Progenitor cell of endocrine pancreas (in vitro differentiated cells): Measurements from ENCODE around the gene OR6C6. TPM values are rescaled to one million over a fixed set of nuclear protein-coding genes. Genes with fewer than 3 reads are reported as not detected.

ENCODE experiments used
- DNase-seq: peaks from one replicate; pipeline ENCODE4 v3.0.0; 2021; ENCODE audit warnings: low spot score; ENCODE audit not compliant: unreplicated experiment
- H3K27ac Mint-ChIP-seq: 2 replicates; pipeline ENCODE4 v1.8.0; 2021; ENCODE audit warnings: mild to moderate bottlenecking, moderate library complexity, mixed read lengths
- H3K27me3 Mint-ChIP-seq: 2 replicates; pipeline ENCODE4 v1.8.0; 2021; ENCODE audit warnings: mixed read lengths
- H3K36me3 Mint-ChIP-seq: 2 replicates; pipeline ENCODE4 v1.8.0; 2022; ENCODE audit warnings: mixed read lengths; ENCODE audit not compliant: insufficient read depth
- H3K4me1 Mint-ChIP-seq: 2 replicates; pipeline ENCODE4 v1.8.0; 2021; ENCODE audit warnings: low read depth, mixed read lengths
- H3K4me3 Mint-ChIP-seq: 2 replicates; pipeline ENCODE4 v1.8.0; 2021; ENCODE audit warnings: low read depth, mild to moderate bottlenecking, moderate library complexity, mixed read lengths
- H3K9me3 Mint-ChIP-seq: 2 replicates; pipeline ENCODE4 v1.8.0; 2021; ENCODE audit warnings: low read depth, mixed read lengths
- total RNA-seq: library from RNA; stranded (reverse); gene quantifications from 2 replicates; pipeline ENCODE4 v1.2.1, GENCODE V29; 2021
- TF ChIP-seq, protein P1 (sequence below): fragments of 200-600 bp; sonication (generic); IDR thresholded peaks from one replicate; pipeline ENCODE4 v1.5.0; 2021; ENCODE audit warnings: antibody characterized with exemption, mild to moderate bottlenecking; ENCODE audit not compliant: unreplicated experiment

OR6C6 gene
- total RNA-seq, 1 donor from 2014 or later, result not detected

DNA sequence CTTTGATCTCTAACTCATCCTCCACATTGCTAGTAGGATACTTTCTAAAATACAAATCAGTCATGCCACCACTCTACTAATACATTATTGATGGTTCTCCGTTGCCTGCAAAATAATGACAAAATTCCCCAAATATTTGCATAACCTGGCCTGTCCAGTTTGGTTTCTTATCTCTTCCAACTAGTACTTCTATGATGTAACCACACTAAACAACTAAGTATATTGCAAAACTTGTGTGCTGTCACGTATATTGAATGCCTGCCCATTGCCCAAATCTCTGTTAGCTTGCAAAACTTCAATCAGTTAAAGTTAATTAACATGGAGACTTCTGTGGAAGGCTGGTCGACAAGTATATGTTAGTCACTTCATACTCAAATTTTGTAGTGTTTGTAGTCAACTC is 45.4 kb downstream of the OR6C6 start:
- no peak overlapping the region for H3K27ac Mint-ChIP-seq
- no peaks in the 10 kb centered on the region for H3K4me1 Mint-ChIP-seq
- peaks cover 7% of the 10 kb centered on the region for H3K27me3 Mint-ChIP-seq
- no peaks in the 10 kb centered on the region for H3K9me3 Mint-ChIP-seq
- H3K4me3 Mint-ChIP-seq, result no peak overlapping the region
- TF ChIP-seq, protein P1, sequence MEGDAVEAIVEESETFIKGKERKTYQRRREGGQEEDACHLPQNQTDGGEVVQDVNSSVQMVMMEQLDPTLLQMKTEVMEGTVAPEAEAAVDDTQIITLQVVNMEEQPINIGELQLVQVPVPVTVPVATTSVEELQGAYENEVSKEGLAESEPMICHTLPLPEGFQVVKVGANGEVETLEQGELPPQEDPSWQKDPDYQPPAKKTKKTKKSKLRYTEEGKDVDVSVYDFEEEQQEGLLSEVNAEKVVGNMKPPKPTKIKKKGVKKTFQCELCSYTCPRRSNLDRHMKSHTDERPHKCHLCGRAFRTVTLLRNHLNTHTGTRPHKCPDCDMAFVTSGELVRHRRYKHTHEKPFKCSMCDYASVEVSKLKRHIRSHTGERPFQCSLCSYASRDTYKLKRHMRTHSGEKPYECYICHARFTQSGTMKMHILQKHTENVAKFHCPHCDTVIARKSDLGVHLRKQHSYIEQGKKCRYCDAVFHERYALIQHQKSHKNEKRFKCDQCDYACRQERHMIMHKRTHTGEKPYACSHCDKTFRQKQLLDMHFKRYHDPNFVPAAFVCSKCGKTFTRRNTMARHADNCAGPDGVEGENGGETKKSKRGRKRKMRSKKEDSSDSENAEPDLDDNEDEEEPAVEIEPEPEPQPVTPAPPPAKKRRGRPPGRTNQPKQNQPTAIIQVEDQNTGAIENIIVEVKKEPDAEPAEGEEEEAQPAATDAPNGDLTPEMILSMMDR, result no peak
- no peaks in the 10 kb centered on the region for H3K36me3 Mint-ChIP-seq
- no peak for DNase-seq

DNA sequence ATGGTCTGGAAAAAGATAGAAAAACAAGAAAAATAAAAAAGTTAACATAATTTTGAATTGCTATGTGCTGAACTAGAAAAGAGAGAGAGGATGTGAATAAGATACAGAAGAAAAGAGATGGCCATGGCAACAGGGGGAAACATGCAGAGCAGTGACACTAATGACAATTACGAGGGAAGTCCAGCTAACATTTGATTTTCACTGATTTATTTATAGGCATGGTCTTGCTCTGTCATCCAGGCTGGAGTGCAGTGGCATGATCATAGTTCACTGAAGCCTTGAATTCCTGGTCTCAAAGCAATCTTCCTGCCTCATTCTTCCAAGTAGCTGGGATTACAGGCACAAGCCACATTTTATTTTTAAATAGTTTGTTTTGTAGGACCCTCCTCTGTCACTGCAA is 50.2 kb downstream of the OR6C6 start:
- H3K4me3 Mint-ChIP-seq, result no peak overlapping the region
- H3K4me1 Mint-ChIP-seq, result no peaks in the 10 kb centered on the region
- H3K9me3 Mint-ChIP-seq, result peaks cover 6% of the 10 kb centered on the region
- H3K27me3 Mint-ChIP-seq, result peaks cover 7% of the 10 kb centered on the region
- no peak overlapping the region for H3K27ac Mint-ChIP-seq
- no peak for DNase-seq
- no peaks in the 10 kb centered on the region for H3K36me3 Mint-ChIP-seq
- TF ChIP-seq, protein P1, result no peak

DNA sequence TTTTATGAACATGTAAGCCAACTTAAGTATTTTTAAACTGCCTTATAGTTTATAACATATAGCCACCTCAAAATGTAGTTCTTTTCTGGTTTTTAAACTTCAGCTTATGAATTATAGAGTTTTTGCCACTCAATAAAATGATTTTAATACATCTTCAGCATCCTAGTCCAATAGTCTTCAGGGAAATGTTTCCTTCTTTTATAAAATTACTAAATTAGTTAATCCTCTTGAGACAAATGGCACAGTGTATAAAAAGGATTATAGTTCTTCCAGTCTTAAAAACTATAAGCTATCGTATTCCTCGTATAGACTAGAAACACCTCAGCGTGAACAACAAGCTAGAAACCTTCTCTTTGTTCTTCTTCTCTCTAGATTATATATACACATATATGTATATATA is 52.1 kb downstream of the OR6C6 start, which contains the start of gene OR6C74:
TSS of gene OR6C74 (plus strand) at position 301 of the 400 bp plus-strand sequence. CDS start 2,679 bp downstream, outside the sequence.
- H3K27me3 Mint-ChIP-seq, result peaks cover 7% of the 10 kb centered on the region
- DNase-seq, result no peak
- TF ChIP-seq, protein P1, result no peak
- H3K9me3 Mint-ChIP-seq, result peaks cover 6% of the 10 kb centered on the region
- no peak within 1 kb of the TSS for H3K4me3 Mint-ChIP-seq
- no peak within 1 kb of the TSS for H3K27ac Mint-ChIP-seq
- no peaks in the 10 kb centered on the region for H3K4me1 Mint-ChIP-seq
- H3K36me3 Mint-ChIP-seq, result no peaks in the 10 kb centered on the region

Other genes starting within 250 kb of the OR6C6 start
- gene OR9K2, start 170.2 kb downstream of the OR6C6 start, total RNA-seq, result not detected in 2 replicates
- not detected in 2 replicates for gene OR10A7, start 75.5 kb downstream of the OR6C6 start, total RNA-seq
- gene OR6C74, start 52.0 kb downstream of the OR6C6 start, total RNA-seq, result not detected in 2 replicates
- gene OR6C1, start 17.8 kb upstream of the OR6C6 start, total RNA-seq, result not detected in 2 replicates
- not detected in 2 replicates for gene OR6C3, start 34.2 kb upstream of the OR6C6 start, total RNA-seq
- not detected in 2 replicates for gene OR6C75, start 66.4 kb upstream of the OR6C6 start, total RNA-seq
- not detected in 2 replicates for gene OR6C65, start 104.0 kb upstream of the OR6C6 start, total RNA-seq
- gene OR6C76, start 129.7 kb upstream of the OR6C6 start, total RNA-seq, result not detected in 2 replicates
- not detected in 2 replicates for gene OR6C2, start 147.5 kb upstream of the OR6C6 start, total RNA-seq
- gene OR6C70, start 173.6 kb upstream of the OR6C6 start, total RNA-seq, result not detected in 2 replicates
- gene OR6C68, start 195.8 kb upstream of the OR6C6 start, total RNA-seq, result not detected in 2 replicates